ENCODE results near the gene CENPS. TPM values are rescaled to one million over a fixed set of nuclear protein-coding genes. Genes with fewer than 3 reads are reported as not detected.

Gene CENPS
- total RNA-seq, 1 experiment from 2014 or later, result 28.5 TPM

GRCh38 chr1:10438677-10439163 is 8.5 kb downstream of the CENPS start:
- H4K20me1 ChIP-seq (ENCODE audit: insufficient read depth), result no peaks in the 10 kb centered on the region
- H3K4me2 ChIP-seq, result no peak overlapping the region
- ChIA-PET POLR2A (ENCODE audit: unreplicated experiment) (no interaction called here), CTCF (no interaction called here)
- no peaks in the 10 kb centered on the region for H3K4me1 ChIP-seq (replicated peaks; ENCODE audit: insufficient read depth)
- intact Hi-C loops (cut with micrococcal nuclease; ENCODE audit: unreplicated experiment), result no loop called here
- no peaks in the 10 kb centered on the region for H3K27me3 ChIP-seq (ENCODE audit: insufficient read depth, low read depth)
- no TSS peak for BruUV-seq (replicated peaks)
- H3F3A ChIP-seq (ENCODE audit: insufficient read depth, low read depth), result no peaks in the 10 kb centered on the region
- no peaks in the 10 kb centered on the region for H3K9me3 ChIP-seq (ENCODE audit: insufficient read depth, low read depth)
- DNase-seq, result no peak
- H3K4me3 ChIP-seq, result no peak overlapping the region
- TF ChIP-seq EZH2 (IDR thresholded peaks at IDR 0.05; ENCODE audit: low read depth) (no peak), CTCF (conservative IDR thresholded peaks at IDR 0.05) (no peak)
- no peak overlapping the region for H2AFZ ChIP-seq
- H3K27ac ChIP-seq, result no peak overlapping the region
- no peaks in the 10 kb centered on the region for H3K79me2 ChIP-seq (ENCODE audit: low read depth)
- no peaks in the 10 kb centered on the region for H3K9me2 ChIP-seq (ENCODE audit: insufficient read depth)
- H3K36me3 ChIP-seq (ENCODE audit: low read depth), result no peaks in the 10 kb centered on the region

GRCh38 chr1:10440305-10440704 is 10.1 kb downstream of the CENPS start:
- intact Hi-C loops (cut with micrococcal nuclease; ENCODE audit: unreplicated experiment), result no loop called here
- no peak overlapping the region for H2AFZ ChIP-seq
- no peak for TF ChIP-seq EZH2 (IDR thresholded peaks at IDR 0.05; ENCODE audit: low read depth)
- TF ChIP-seq CTCF (conservative IDR thresholded peaks at IDR 0.05), result no peak
- ChIA-PET CTCF (no interaction called here), POLR2A (ENCODE audit: unreplicated experiment) (no interaction called here)
- H3K4me3 ChIP-seq, result no peak overlapping the region
- no peak overlapping the region for H3K27ac ChIP-seq
- H3F3A ChIP-seq (ENCODE audit: insufficient read depth, low read depth), result no peaks in the 10 kb centered on the region
- no TSS peak for BruUV-seq (replicated peaks)
- H3K4me2 ChIP-seq, result no peak overlapping the region
- H3K9me3 ChIP-seq (ENCODE audit: insufficient read depth, low read depth), result no peaks in the 10 kb centered on the region
- DNase-seq, result no peak
- no peaks in the 10 kb centered on the region for H3K27me3 ChIP-seq (ENCODE audit: insufficient read depth, low read depth)
- no peaks in the 10 kb centered on the region for H4K20me1 ChIP-seq (ENCODE audit: insufficient read depth)
- H3K4me1 ChIP-seq (replicated peaks; ENCODE audit: insufficient read depth), result no peaks in the 10 kb centered on the region
- H3K9me2 ChIP-seq (ENCODE audit: insufficient read depth), result no peaks in the 10 kb centered on the region
- no peaks in the 10 kb centered on the region for H3K79me2 ChIP-seq (ENCODE audit: low read depth)
- H3K36me3 ChIP-seq (ENCODE audit: low read depth), result no peaks in the 10 kb centered on the region

- Histone ChIP-seq H3K36me3 (ENCODE audit: low read depth) (no peaks in the 10 kb centered on the region), H2AFZ (no peak overlapping the region), H4K20me1 (ENCODE audit: insufficient read depth) (no peaks in the 10 kb centered on the region), H3K4me2 (no peak overlapping the region), H3K9me3 (ENCODE audit: insufficient read depth, low read depth) (no peaks in the 10 kb centered on the region), H3K27me3 (ENCODE audit: insufficient read depth, low read depth) (no peaks in the 10 kb centered on the region), H3K27ac (no peak overlapping the region), H3F3A (ENCODE audit: insufficient read depth, low read depth) (no peaks in the 10 kb centered on the region), H3K4me3 (no peak overlapping the region), H3K9me2 (ENCODE audit: insufficient read depth) (no peaks in the 10 kb centered on the region), H3K4me1 (replicated peaks; ENCODE audit: insufficient read depth) (no peaks in the 10 kb centered on the region), H3K79me2 (ENCODE audit: low read depth) (no peaks in the 10 kb centered on the region)
- TF ChIP-seq EZH2 (IDR thresholded peaks at IDR 0.05; ENCODE audit: low read depth), result no peak
- no peak for TF ChIP-seq CTCF (conservative IDR thresholded peaks at IDR 0.05)
- DNase-seq, result no peak
- intact Hi-C loops (cut with micrococcal nuclease; ENCODE audit: unreplicated experiment), result no loop called here
- BruUV-seq (replicated peaks), result no TSS peak
- CTCF ChIA-PET, result no interaction called here
- POLR2A ChIA-PET (ENCODE audit: unreplicated experiment), result no interaction called here
These were observed 10.6 kb downstream of the CENPS start for GRCh38 chr1:10440794-10441193.
